Peyer's patch (tissue), 4 donors: ENCODE measurements around the gene COG5.

Experiments used
- CTCF ChIP-seq, 6 experiments: fragments of 450-650 bp in 4 of 6; fragments of 200-600 bp in 2 of 6; sonication (generic) in 1 of 6; IDR thresholded peaks; one replicate each; pipeline ENCODE4 v1.5.1; 2017 to 2019; ENCODE audit warnings: antibody characterized with exemption in 6 of 6, mild to moderate bottlenecking in 3 of 6, moderate library complexity in 1 of 6
- POLR2A ChIP-seq, 2 donors: fragments of 450-650 bp; IDR thresholded peaks; one replicate each; pipeline ENCODE4 v1.5.1; 2017; ENCODE audit warnings: antibody characterized with exemption in 2 of 2, mild to moderate bottlenecking in 2 of 2, moderate library complexity in 2 of 2

DNA sequence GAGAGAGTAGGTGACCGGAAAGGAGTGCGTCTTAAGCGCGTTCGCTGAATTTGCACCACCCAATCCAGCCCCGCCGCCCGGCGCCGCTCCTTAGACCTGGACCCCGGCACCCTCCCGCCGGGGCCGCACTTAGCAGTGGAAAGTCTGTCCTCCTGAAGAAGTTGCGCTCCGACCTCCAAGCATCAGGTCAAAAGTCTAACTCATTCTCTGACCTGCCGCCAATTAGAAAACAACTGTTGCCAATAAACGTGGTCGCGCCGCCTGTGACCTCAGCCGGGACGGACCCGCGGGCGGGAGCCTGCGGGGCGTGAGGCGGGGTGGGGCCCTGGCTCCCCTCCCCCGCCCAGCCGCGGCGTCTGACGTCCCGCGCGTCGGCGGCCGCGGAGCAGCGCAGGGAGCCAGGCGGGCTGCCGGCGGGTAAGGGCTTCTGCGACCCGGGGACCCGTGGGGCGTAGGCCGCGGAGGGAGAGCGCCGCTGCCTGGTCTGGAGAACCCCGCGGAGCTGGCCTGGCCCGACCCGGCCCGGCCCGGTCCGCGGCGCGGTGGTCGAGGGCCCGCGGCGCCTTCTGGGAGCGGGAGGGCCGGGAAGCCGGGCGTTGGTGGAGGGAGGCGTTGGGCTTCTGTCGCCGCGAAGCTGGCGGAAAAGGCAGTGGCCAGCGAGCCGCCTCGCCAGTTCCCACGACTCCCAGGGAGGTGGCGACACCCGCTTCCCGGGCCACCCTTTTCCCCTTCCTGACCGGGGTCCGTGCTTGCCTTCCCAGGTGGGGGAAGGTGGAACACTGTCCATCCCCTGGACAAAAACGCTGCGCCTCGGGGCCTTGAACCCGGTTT, 16.4 kb upstream of the COG5 start, which contains the start of gene BCAP29:
- TF ChIP-seq POLR2A (IDR thresholded peaks at IDR 0.05) (peak; percentile 32 to 72), CTCF (IDR thresholded peaks at IDR 0.05) (peak in 3 of 6 experiments; percentile 24 to 35 (median 30))
